Measurements from ENCODE around the gene MBNL1. TPM values are rescaled to one million over a fixed set of nuclear protein-coding genes. Genes with fewer than 3 reads are reported as not detected.
A peak's percentile ranks its signal among the peaks of the same experiment; 100 is the strongest.
"Not testable (repeated sequence)": the region's sequence is repeated elsewhere in the genome, so short reads cannot be mapped to it uniquely, and the experiment has no call there.

Gene MBNL1
- total RNA-seq, 1 experiment from 2014 or later = 90.5 TPM

DNA sequence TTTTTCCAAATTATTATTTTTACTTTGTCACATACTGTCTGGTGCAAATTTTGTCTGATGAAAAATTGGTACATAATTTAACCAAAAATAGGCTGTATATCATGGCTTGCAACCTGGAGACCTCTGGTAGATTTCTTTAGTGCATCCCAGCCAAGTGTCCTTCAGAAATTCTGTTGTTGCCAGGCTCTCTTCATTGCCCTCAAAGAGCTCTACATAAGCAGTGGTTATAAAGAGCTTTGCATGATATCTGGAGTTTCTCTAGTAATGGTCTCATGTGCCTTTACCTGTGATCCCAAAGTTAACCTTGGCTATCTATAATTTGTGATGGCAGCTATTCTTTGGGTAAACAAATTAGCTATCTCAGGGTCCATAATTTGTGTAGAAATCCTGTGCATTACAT, 157.7 kb downstream of the MBNL1 start:
- no peak for DNase-seq
- peaks cover 2% of the 10 kb centered on the region; the same call in 1 of the 2 replicates for H3K36me3 ChIP-seq
- no peak overlapping the region for H3K27ac ChIP-seq
- H3K4me3 ChIP-seq = no peak overlapping the region
- no peaks in the 10 kb centered on the region for H3K9me3 ChIP-seq (replicated peaks)
- H3K4me1 ChIP-seq = no peaks in the 10 kb centered on the region
- H3K27me3 ChIP-seq = no peaks in the 10 kb centered on the region

DNA sequence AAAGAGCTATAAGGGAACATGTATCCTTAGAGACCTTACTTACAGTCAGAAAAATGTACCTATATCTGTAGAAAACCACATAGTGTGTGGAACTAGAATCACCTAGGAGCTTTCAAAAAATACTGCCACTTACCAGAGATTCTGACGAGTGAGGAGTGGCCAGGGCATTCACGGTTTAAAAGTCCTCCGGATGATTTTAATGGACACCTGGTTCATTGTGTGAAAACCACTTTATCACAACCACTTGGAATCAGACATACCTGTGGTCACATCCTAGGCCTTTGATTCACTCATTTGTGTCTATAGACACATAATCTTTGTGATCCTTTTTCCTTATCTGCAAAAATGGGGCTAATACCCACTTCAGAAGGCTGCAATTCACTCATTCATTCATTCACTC, 159.8 kb downstream of the MBNL1 start:
- no peaks in the 10 kb centered on the region; the same call in 1 of the 2 replicates for H3K36me3 ChIP-seq
- H3K4me1 ChIP-seq = no peaks in the 10 kb centered on the region
- H3K27ac ChIP-seq = no peak overlapping the region

DNA sequence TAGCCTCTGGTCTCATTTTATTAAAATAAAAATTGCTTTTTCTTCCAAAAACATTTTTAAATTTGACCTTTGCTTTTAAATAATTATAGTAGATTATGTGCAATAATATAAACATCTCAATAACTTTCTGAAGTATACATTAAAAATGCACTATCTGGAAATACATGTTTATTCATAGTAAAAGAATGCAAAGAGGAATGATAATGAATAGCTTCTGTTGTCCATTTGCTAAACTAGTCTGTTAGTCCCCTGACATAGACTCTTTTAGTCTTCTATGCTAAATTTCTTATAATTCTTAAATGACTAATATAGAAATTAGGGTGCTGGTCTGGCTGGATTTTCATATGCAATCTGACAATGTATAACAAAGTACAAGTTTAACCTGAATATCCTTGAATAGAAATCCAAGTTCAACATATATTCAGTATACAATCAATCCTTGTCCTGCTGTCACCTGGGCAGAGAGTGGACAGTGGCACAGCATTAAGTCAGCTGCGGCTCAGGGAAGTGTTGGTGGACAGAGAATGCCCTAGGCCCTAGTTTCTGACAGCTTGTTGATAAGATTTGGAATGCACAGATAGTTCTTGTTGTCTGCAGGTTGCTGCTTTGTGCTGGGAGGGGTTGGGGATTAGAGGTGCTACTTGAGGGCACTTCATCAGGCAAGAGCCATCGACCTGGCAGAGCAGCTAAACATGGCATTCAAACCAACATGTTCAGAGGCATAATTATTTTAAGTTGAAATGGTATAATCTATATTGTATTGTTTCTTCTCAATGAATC, 161.7 kb downstream of the MBNL1 start:
- DNase-seq = no peak
- H3K4me1 ChIP-seq = no peaks in the 10 kb centered on the region
- no peaks in the 10 kb centered on the region; the same call in 1 of the 2 replicates for H3K9me3 ChIP-seq (replicated peaks)
- no peak overlapping the region for H3K4me3 ChIP-seq
- no peak overlapping the region for H3K27ac ChIP-seq
- H3K36me3 ChIP-seq = peaks cover 9% of the 10 kb centered on the region
- no peaks in the 10 kb centered on the region for H3K27me3 ChIP-seq

More for the DNA sequence above, 159.8 kb downstream of the MBNL1 start:
- Histone ChIP-seq H3K9me3 (replicated peaks) (no peaks in the 10 kb centered on the region), H3K27me3 (no peaks in the 10 kb centered on the region), H3K4me3 (no peak overlapping the region)
- DNase-seq = no peak

GRCh38 chr3:152434142-152434541, 165.4 kb downstream of the MBNL1 start:
- peaks cover 9% of the 10 kb centered on the region for H3K36me3 ChIP-seq
- H3K27ac ChIP-seq = no peak overlapping the region
- H3K4me3 ChIP-seq = no peak overlapping the region
- H3K9me3 ChIP-seq (replicated peaks) = no peaks in the 10 kb centered on the region; the same call in 1 of the 2 replicates
- no peak for DNase-seq
- H3K27me3 ChIP-seq = no peaks in the 10 kb centered on the region
- no peaks in the 10 kb centered on the region for H3K4me1 ChIP-seq

- H3K9me3 ChIP-seq (replicated peaks); DNase-seq; H3K4me1 ChIP-seq; H3K27ac ChIP-seq; H3K4me3 ChIP-seq; H3K27me3 ChIP-seq; H3K36me3 ChIP-seq: not testable (repeated sequence)
Measured at GRCh38 chr3:152435210-152435609, 166.5 kb downstream of the MBNL1 start.

- DNase-seq = no peak
- H3K36me3 ChIP-seq = peaks cover 9% of the 10 kb centered on the region
- no peaks in the 10 kb centered on the region; the same call in 1 of the 2 replicates for H3K9me3 ChIP-seq (replicated peaks)
- H3K4me3 ChIP-seq = no peak overlapping the region
- H3K4me1 ChIP-seq = no peaks in the 10 kb centered on the region
- H3K27ac ChIP-seq = no peak overlapping the region
- no peaks in the 10 kb centered on the region for H3K27me3 ChIP-seq
Measured at GRCh38 chr3:152436707-152437590, 168.2 kb downstream of the MBNL1 start.

- Histone ChIP-seq H3K4me1 (no peaks in the 10 kb centered on the region), H3K27me3 (no peaks in the 10 kb centered on the region), H3K27ac (no peak overlapping the region), H3K9me3 (replicated peaks) (no peaks in the 10 kb centered on the region; the same call in 1 of the 2 replicates), H3K36me3 (peaks cover 9% of the 10 kb centered on the region), H3K4me3 (no peak overlapping the region)
- DNase-seq = no peak
Measured at GRCh38 chr3:152438181-152438580, 169.5 kb downstream of the MBNL1 start.

GRCh38 chr3:152438706-152439105, 170.0 kb downstream of the MBNL1 start:
- peaks cover 7% of the 10 kb centered on the region for H3K36me3 ChIP-seq
- no peak overlapping the region for H3K27ac ChIP-seq

GRCh38 chr3:152440243-152440642, 171.5 kb downstream of the MBNL1 start:
- not testable (repeated sequence) for H3K4me3 ChIP-seq; DNase-seq; H3K36me3 ChIP-seq; H3K4me1 ChIP-seq; H3K27me3 ChIP-seq; H3K9me3 ChIP-seq (replicated peaks); H3K27ac ChIP-seq

More at GRCh38 chr3:152438706-152439105, 170.0 kb downstream of the MBNL1 start:
- Histone ChIP-seq H3K27me3 (no peaks in the 10 kb centered on the region), H3K4me3 (no peak overlapping the region), H3K4me1 (no peaks in the 10 kb centered on the region), H3K9me3 (replicated peaks) (no peaks in the 10 kb centered on the region; the same call in 1 of the 2 replicates)
- DNase-seq = no peak

DNA sequence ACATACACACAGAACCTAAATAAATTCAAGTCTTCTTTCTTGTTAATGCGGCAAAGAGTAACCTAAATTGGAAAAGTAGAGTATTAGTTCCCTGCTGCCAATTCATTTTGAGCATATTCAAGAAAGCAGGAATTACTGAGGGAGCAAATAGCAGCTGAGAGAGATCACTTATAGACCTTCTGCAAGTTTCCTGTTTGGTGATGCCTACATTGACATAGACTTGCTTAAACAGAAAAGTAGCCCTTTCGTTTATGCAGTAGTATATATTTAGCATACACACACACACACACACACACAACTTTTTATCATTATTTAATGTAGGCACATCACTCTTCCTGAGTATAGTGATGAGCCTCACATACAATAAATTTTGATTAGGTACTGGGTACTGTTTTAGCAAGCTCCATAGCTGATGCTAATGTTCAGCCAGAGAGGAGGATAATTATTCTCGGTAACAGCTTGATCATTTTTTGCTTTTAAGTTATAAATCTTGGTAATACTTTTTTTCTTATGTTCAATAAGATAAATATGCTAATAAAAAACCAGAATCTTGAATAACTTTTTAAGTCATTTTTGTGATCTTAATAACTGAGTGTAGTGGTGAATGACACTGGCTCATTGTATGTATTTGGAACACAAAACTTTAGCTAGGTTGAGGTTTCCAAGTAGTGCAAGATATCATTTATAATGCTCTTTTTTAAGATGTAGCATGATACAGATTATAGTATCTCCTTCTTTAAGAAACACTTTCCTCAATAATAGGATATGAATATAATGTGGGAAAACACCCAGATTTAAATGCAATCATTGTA, 174.7 kb downstream of the MBNL1 start:
- no peaks in the 10 kb centered on the region for H3K4me1 ChIP-seq
- H3K36me3 ChIP-seq = peaks cover 3% of the 10 kb centered on the region; the same call in 1 of the 2 replicates
- no peaks in the 10 kb centered on the region for H3K9me3 ChIP-seq (replicated peaks)
- no peak overlapping the region for H3K27ac ChIP-seq
- DNase-seq = no peak
- H3K4me3 ChIP-seq = no peak overlapping the region
- H3K27me3 ChIP-seq = no peaks in the 10 kb centered on the region

- H3K27me3 ChIP-seq = no peaks in the 10 kb centered on the region
- DNase-seq = peak in 1 of 2 experiments; percentile 39
- peaks cover 5% of the 10 kb centered on the region; the same call in 1 of the 2 replicates for H3K36me3 ChIP-seq
- no peak overlapping the region for H3K4me3 ChIP-seq
- no peaks in the 10 kb centered on the region for H3K9me3 ChIP-seq (replicated peaks)
- H3K27ac ChIP-seq = no peak overlapping the region
- H3K4me1 ChIP-seq = no peaks in the 10 kb centered on the region
Measured at GRCh38 chr3:152444029-152444641, 175.4 kb downstream of the MBNL1 start.

DNA sequence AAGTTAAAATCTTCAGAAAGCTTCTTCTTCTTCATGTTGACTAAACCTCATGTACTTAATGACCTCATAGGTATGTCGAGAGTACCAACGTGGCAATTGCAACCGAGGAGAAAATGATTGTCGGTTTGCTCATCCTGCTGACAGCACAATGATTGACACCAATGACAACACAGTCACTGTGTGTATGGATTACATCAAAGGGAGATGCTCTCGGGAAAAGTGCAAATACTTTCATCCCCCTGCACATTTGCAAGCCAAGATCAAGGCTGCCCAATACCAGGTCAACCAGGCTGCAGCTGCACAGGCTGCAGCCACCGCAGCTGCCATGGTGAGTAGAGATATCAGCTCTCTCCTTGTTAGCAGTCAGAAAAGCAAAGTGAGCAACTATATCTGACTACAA, 176.5 kb downstream of the MBNL1 start:
- Histone ChIP-seq H3K36me3 (peaks cover 5% of the 10 kb centered on the region; the same call in 1 of the 2 replicates), H3K27me3 (no peaks in the 10 kb centered on the region), H3K4me1 (no peaks in the 10 kb centered on the region), H3K4me3 (no peak overlapping the region), H3K27ac (no peak overlapping the region), H3K9me3 (replicated peaks) (no peaks in the 10 kb centered on the region)
- no peak for DNase-seq

DNA sequence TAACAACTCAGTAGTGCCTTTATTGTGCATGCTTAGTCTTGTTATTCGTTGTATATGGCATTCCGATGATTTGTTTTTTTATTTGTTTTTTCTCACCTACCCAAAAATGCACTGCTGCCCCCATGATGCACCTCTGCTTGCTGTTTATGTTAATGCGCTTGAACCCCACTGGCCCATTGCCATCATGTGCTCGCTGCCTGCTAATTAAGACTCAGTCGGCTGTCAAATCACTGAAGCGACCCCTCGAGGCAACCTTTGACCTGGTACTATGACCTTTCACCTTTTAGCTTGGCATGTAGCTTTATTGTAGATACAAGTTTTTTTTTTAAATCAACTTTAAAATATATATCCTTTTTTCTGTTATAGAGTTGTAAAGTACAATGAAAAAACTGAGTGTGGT, 177.8 kb downstream of the MBNL1 start:
- H3K9me3 ChIP-seq (replicated peaks) = no peaks in the 10 kb centered on the region
- no peak for DNase-seq
- H3K27me3 ChIP-seq = no peaks in the 10 kb centered on the region
- H3K36me3 ChIP-seq = peaks cover 5% of the 10 kb centered on the region; the same call in 1 of the 2 replicates
- H3K27ac ChIP-seq = no peak overlapping the region
- H3K4me1 ChIP-seq = no peaks in the 10 kb centered on the region
- H3K4me3 ChIP-seq = no peak overlapping the region

DNA sequence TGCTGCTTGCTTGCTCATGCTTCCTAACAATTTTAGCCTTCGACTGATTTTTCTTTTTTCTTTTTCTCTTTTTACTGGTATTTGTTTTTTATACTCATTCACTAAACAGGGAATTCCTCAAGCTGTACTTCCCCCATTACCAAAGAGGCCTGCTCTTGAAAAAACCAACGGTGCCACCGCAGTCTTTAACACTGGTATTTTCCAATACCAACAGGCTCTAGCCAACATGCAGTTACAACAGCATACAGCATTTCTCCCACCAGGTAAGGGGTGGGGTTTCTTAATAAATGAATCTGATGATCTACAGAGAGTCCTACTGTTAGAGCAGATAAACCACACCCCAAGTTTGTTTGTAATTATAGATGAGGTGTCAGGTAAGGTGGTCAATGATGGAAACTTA, 178.8 kb downstream of the MBNL1 start:
- Histone ChIP-seq H3K4me3 (no peak overlapping the region), H3K4me1 (no peaks in the 10 kb centered on the region), H3K36me3 (peaks cover 5% of the 10 kb centered on the region; the same call in 1 of the 2 replicates), H3K27ac (no peak overlapping the region), H3K27me3 (no peaks in the 10 kb centered on the region), H3K9me3 (replicated peaks) (no peaks in the 10 kb centered on the region)
- no peak for DNase-seq
